Body of pancreas (tissue), 4 donors: ENCODE measurements around the gene HACD2.

Experiments
- CTCF ChIP-seq, 7 experiments: fragments of 450-650 bp in 4 of 7; fragments of 200-600 bp in 3 of 7; sonication (generic) in 3 of 7; IDR thresholded peaks; one replicate each; pipeline ENCODE4 v1.5.1; 2016 to 2019; ENCODE audit warnings: antibody characterized with exemption in 7 of 7
- POLR2A ChIP-seq, 3 donors: fragments of 450-650 bp; IDR thresholded peaks; one replicate each; pipeline ENCODE4 v1.6.1; 2016; ENCODE audit warnings: antibody characterized with exemption in 3 of 3, mild to moderate bottlenecking in 2 of 3

GRCh38 chr3:123590685-123591450 is 6.0 kb upstream of the HACD2 start:
- TF ChIP-seq POLR2A (IDR thresholded peaks at IDR 0.05) (no peak), CTCF (IDR thresholded peaks at IDR 0.05) (no peak)
